Measurements from ENCODE around the gene EYS. TPM values are rescaled to one million over a fixed set of nuclear protein-coding genes. Genes with fewer than 3 reads are reported as not detected.

The EYS gene
- total RNA-seq, 2 experiments from 2014 or later = not detected

DNA sequence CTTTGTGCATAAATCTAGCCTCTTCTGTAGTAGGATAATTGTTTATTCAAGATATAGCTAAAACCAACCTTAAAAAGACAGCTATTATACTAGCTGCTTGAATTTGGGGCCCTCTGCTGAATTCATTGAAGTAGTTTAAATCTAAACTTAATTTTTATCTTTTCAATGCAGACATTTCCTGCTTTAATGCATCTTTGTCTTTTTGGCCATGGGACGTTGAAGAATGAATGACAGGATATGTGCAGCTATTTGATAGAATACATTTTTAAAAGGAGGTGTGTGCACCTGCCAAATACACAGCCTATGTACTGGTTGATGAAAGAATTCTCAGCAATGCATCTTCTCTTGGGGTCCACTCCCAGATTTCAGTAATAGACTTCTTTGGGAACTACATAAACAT lies 1546.5 kb downstream of the EYS start:
- H3K4me1 Mint-ChIP-seq (ENCODE audit: low read depth) = no peaks in the 10 kb centered on the region
- no peak overlapping the region for H3K27ac ChIP-seq (ENCODE audit: low read depth in 1 of 2, low read length in 2 of 2)
- H3K9me3 ChIP-seq (ENCODE audit: control insufficient read depth in 1 of 2, insufficient read depth in 1 of 2, low read length in 2 of 2) = peaks cover 0 to 4% of the 10 kb centered on the region in 2 experiments
- peaks cover under 1% of the 10 kb centered on the region for H3K9me3 Mint-ChIP-seq
- DNase-seq = no peak
- intact Hi-C loops (cut with DNase I, micrococcal nuclease) = no loop called here
- ATAC-seq (ENCODE audit: poor library complexity) = no peak
- no peaks in the 10 kb centered on the region for H3K27me3 Mint-ChIP-seq
- CTCF ChIA-PET = no interaction called here
- H3K4me3 Mint-ChIP-seq = no peak overlapping the region
- H3K27ac Mint-ChIP-seq = no peak overlapping the region
- H3K4me1 ChIP-seq (ENCODE audit: insufficient read depth, low read length) = no peaks in the 10 kb centered on the region
- TF ChIP-seq, protein P1, sequence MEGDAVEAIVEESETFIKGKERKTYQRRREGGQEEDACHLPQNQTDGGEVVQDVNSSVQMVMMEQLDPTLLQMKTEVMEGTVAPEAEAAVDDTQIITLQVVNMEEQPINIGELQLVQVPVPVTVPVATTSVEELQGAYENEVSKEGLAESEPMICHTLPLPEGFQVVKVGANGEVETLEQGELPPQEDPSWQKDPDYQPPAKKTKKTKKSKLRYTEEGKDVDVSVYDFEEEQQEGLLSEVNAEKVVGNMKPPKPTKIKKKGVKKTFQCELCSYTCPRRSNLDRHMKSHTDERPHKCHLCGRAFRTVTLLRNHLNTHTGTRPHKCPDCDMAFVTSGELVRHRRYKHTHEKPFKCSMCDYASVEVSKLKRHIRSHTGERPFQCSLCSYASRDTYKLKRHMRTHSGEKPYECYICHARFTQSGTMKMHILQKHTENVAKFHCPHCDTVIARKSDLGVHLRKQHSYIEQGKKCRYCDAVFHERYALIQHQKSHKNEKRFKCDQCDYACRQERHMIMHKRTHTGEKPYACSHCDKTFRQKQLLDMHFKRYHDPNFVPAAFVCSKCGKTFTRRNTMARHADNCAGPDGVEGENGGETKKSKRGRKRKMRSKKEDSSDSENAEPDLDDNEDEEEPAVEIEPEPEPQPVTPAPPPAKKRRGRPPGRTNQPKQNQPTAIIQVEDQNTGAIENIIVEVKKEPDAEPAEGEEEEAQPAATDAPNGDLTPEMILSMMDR (IDR thresholded peaks at IDR 0.05) = no peak
- no peak overlapping the region for H3K4me3 ChIP-seq (ENCODE audit: low read length)
- POLR2A ChIA-PET = no interaction called here
- H3K27me3 ChIP-seq (ENCODE audit: control insufficient read depth in 1 of 2, insufficient read depth in 2 of 2, low read length in 2 of 2) = no peaks in the 10 kb centered on the region
- no peaks in the 10 kb centered on the region for H3K36me3 Mint-ChIP-seq (ENCODE audit: low read depth)
- H3K36me3 ChIP-seq (ENCODE audit: insufficient read depth, low read length) = no peaks in the 10 kb centered on the region

DNA sequence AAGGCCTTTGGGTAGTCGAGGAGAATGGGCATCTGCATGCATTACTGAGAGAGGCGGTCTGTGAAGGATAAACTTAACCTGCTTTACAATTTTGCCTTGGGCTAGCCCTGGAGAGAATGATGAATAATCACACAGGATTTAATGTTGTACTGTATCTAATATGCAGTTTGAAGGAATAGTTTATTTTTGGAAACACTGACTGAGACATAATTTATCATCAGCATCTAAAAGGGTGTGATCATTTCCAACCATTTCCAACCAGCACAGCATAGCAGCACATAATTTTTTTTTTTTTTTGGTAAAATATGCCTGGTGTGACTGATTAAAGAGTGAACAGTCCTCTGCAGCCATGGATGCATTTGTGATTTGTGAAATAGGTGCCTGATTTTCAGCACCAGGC lies 1552.0 kb downstream of the EYS start:
- Mint-ChIP-seq H3K9me3 (peaks cover 2% of the 10 kb centered on the region), H3K4me3 (no peak overlapping the region), H3K27ac (no peak overlapping the region), H3K4me1 (ENCODE audit: low read depth) (no peaks in the 10 kb centered on the region), H3K27me3 (no peaks in the 10 kb centered on the region), H3K36me3 (ENCODE audit: low read depth) (no peaks in the 10 kb centered on the region)
- H3K36me3 ChIP-seq (ENCODE audit: insufficient read depth, low read length) = no peaks in the 10 kb centered on the region
- H3K27me3 ChIP-seq (ENCODE audit: control insufficient read depth in 1 of 2, insufficient read depth in 2 of 2, low read length in 2 of 2) = no peaks in the 10 kb centered on the region
- TF ChIP-seq, protein P1 (IDR thresholded peaks at IDR 0.05) = no peak
- no peak overlapping the region for H3K27ac ChIP-seq (ENCODE audit: low read depth in 1 of 2, low read length in 2 of 2)
- intact Hi-C loops (cut with DNase I, micrococcal nuclease) = no loop called here
- no peaks in the 10 kb centered on the region for H3K4me1 ChIP-seq (ENCODE audit: insufficient read depth, low read length)
- peaks cover 0 to 4% of the 10 kb centered on the region in 2 experiments for H3K9me3 ChIP-seq (ENCODE audit: control insufficient read depth in 1 of 2, insufficient read depth in 1 of 2, low read length in 2 of 2)
- ChIA-PET CTCF (interaction anchor here (0.6 kb wide), 1 partner anchor 75 kb away, joined by 3 read pairs; no protein-coding TSS in a partner anchor), POLR2A (no interaction called here)
- no peak for ATAC-seq (ENCODE audit: poor library complexity)
- H3K4me3 ChIP-seq (ENCODE audit: low read length) = no peak overlapping the region
- no peak for DNase-seq

DNA sequence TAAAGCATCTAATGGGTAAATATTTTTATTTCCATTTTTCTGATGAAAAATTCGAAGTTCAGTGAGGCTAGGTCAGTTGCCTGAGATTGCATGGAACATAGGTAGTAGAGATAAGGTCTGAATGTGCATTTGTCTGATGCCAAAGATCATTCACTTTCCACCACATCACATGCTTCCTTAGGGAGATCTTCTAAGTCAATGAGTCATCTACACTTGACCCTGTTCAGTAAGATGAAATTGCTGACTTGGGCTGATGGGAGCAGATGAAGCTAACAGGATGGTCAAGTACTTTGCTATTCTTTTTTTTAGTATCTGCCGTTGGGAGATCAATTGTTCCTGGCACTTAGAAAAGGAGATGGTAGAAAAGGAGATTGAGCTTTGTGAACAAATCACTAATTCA lies 1560.2 kb downstream of the EYS start:
- intact Hi-C loops (cut with DNase I, micrococcal nuclease) = no loop called here
- Histone ChIP-seq H3K4me3 (ENCODE audit: low read length) (no peak overlapping the region), H3K27me3 (ENCODE audit: control insufficient read depth in 1 of 2, insufficient read depth in 2 of 2, low read length in 2 of 2) (no peaks in the 10 kb centered on the region), H3K36me3 (ENCODE audit: insufficient read depth, low read length) (no peaks in the 10 kb centered on the region), H3K4me1 (ENCODE audit: insufficient read depth, low read length) (no peaks in the 10 kb centered on the region), H3K27ac (ENCODE audit: low read depth in 1 of 2, low read length in 2 of 2) (no peak overlapping the region), H3K9me3 (ENCODE audit: control insufficient read depth in 1 of 2, insufficient read depth in 1 of 2, low read length in 2 of 2) (no peaks in the 10 kb centered on the region)
- ChIA-PET POLR2A (no interaction called here), CTCF (no interaction called here)
- ATAC-seq (ENCODE audit: poor library complexity) (no peak), DNase-seq (no peak)
- Mint-ChIP-seq H3K27ac (no peak overlapping the region), H3K9me3 (no peaks in the 10 kb centered on the region), H3K4me1 (ENCODE audit: low read depth) (no peaks in the 10 kb centered on the region), H3K36me3 (ENCODE audit: low read depth) (no peaks in the 10 kb centered on the region), H3K27me3 (no peaks in the 10 kb centered on the region), H3K4me3 (no peak overlapping the region)
- TF ChIP-seq, protein P1 (IDR thresholded peaks at IDR 0.05) = no peak
